K562 (cell line): ENCODE data around the gene PLXNA2. TPM values are rescaled to one million over a fixed set of nuclear protein-coding genes. Genes with fewer than 3 reads are reported as not detected.

Experiments used
- ATAC-seq: fragments of 200-7000 bp; cut with Tn5 transposase; 3 replicates; pipeline ENCODE4 v1.9.1; 2020; ENCODE audit warnings: moderate library complexity
- BruUV-seq: library from RNA; stranded (reverse); fragments of 400-500 nt; replicated peaks from 2 replicates; lab custom pipeline; 2021; lab: Mats Ljungman, UMichigan
- CTCF ChIA-PET: fragments of 300-600 bp; formaldehyde crosslinking; extraction: SDS; loops from one replicate; lab custom pipeline; 2021; ENCODE audit warnings: low intra/inter-chr PET ratio; lab: Yijun Ruan, JAX
- POLR2A ChIA-PET: fragments of 300-600, 350-650 bp; sonication (Branson Sonifier 250); formaldehyde crosslinking; extraction: SDS; loops from one replicate; lab custom pipeline; 2021; ENCODE audit warnings: antibody characterized with exemption, inconsistent platforms; lab: Yijun Ruan, JAX
- DNase-seq, 4 experiments: peaks; one replicate each; pipeline versions ENCODE4 v3.0.0 to v3.0.0-alpha.2; 2011 to 2018; ENCODE audit warnings: low spot score in 3 of 4, mixed read lengths in 3 of 4; ENCODE audit errors: extremely low read depth in 1 of 4
- FAIRE-seq: peaks from 2 replicates; lab custom pipeline; 2011; peaks lifted over from hg19 to GRCh38; lab: Jason Lieb, UNC
- H2AFZ ChIP-seq: 2 replicates; pipeline ENCODE4 v1.6.0; 2011; ENCODE audit warnings: low read depth, low read length, control low read depth, inconsistent platforms
- H3K27ac ChIP-seq: fragments of 200-600 bp; 3 replicates; pipeline ENCODE4 v1.8.0; 2011; ENCODE audit warnings: low read depth, mild to moderate bottlenecking, control low read depth, inconsistent platforms, low read length, moderate library complexity, mixed read lengths; ENCODE audit errors: extremely low read depth
- H3K27me3 ChIP-seq, 2 experiments: fragments of 300-600 bp in 1 of 2; 2 replicates in 1 of 2; 3 replicates in 1 of 2; pipeline versions ENCODE4 v1.6.0 to v1.8.0; 2011; ENCODE audit warnings: inconsistent platforms in 2 of 2, low read length in 2 of 2, mild to moderate bottlenecking in 1 of 2, mixed read lengths in 1 of 2, moderate library complexity in 1 of 2; ENCODE audit not compliant: control insufficient read depth in 2 of 2, insufficient read depth in 2 of 2
- H3K36me3 ChIP-seq: fragments of 300-600 bp; 3 replicates; pipeline ENCODE4 v1.8.0; 2011; ENCODE audit warnings: mild to moderate bottlenecking, low read length, inconsistent platforms; ENCODE audit not compliant: control insufficient read depth, insufficient read depth
- H3K4me1 ChIP-seq, 2 experiments: fragments of 200-600 bp in 1 of 2; replicated peaks in 1 of 2; 2 replicates in 1 of 2; 3 replicates in 1 of 2; pipeline versions ENCODE4 v1.5.1 to v1.8.0; 2011; ENCODE audit warnings: inconsistent platforms in 2 of 2, low read length in 2 of 2, mild to moderate bottlenecking in 1 of 2, mixed read lengths in 1 of 2, moderate library complexity in 1 of 2; ENCODE audit not compliant: control insufficient read depth in 2 of 2, insufficient read depth in 2 of 2
- H3K4me2 ChIP-seq: 2 replicates; pipeline ENCODE4 v1.6.1; 2011; ENCODE audit warnings: low read length, control low read depth, inconsistent platforms, mixed read lengths; ENCODE audit not compliant: insufficient read depth
- H3K4me3 ChIP-seq: fragments of 200-600 bp; sonication (generic), shearing (Covaris generic); 2 replicates; pipeline ENCODE4 v1.5.1; 2016; ENCODE audit warnings: control low read depth, inconsistent platforms
- H3K79me2 ChIP-seq: fragments of 200-600 bp; 3 replicates; pipeline ENCODE4 v1.8.0; 2011; ENCODE audit warnings: low read length, inconsistent platforms; ENCODE audit not compliant: control insufficient read depth, insufficient read depth
- H3K9ac ChIP-seq, 2 experiments: 2 replicates each; pipeline versions ENCODE4 v1.6.0 to v1.6.1; 2011; ENCODE audit warnings: low read depth in 2 of 2, low read length in 2 of 2, control low read depth in 1 of 2, inconsistent platforms in 1 of 2, mild to moderate bottlenecking in 1 of 2, mixed read lengths in 1 of 2; ENCODE audit not compliant: insufficient read depth in 1 of 2
- H3K9me1 ChIP-seq: one replicate; pipeline ENCODE4 v1.6.0; 2011; ENCODE audit warnings: inconsistent platforms, mild to moderate bottlenecking, low read length, moderate library complexity; ENCODE audit not compliant: control insufficient read depth, insufficient read depth
- H3K9me3 ChIP-seq: replicated peaks from 2 replicates; pipeline ENCODE4 v1.5.1; 2011; ENCODE audit warnings: low read depth, low read length, inconsistent platforms; ENCODE audit not compliant: control insufficient read depth, insufficient read depth
- H4K20me1 ChIP-seq: replicated peaks from 2 replicates; pipeline ENCODE4 v1.6.1; 2011; ENCODE audit warnings: low read length, inconsistent platforms, mixed read lengths; ENCODE audit not compliant: control insufficient read depth, insufficient read depth
- CHCHD3 ChIP-seq: fragments of 250-450 bp; sonication (Bioruptor Pico); IDR thresholded peaks from 2 replicates; pipeline ENCODE4 v2.1.2; 2022; ENCODE audit warnings: mild to moderate bottlenecking
- HCFC1 ChIP-seq: IDR thresholded peaks from 2 replicates; pipeline ENCODE4 v1.6.1; 2012; ENCODE audit warnings: low read depth, low read length, improper control_type of control experiment
- NFYB ChIP-seq: IDR thresholded peaks from 2 replicates; pipeline ENCODE4 v1.6.1; 2011; ENCODE audit warnings: mild to moderate bottlenecking, moderate library complexity; ENCODE audit not compliant: insufficient read length; ENCODE audit errors: extremely low read depth
- RAD51 ChIP-seq: fragments of 450-650 bp; IDR thresholded peaks from 2 replicates; pipeline ENCODE4 v1.7.1; 2016; ENCODE audit warnings: low read depth, mild to moderate bottlenecking, borderline replicate concordance
- RBFOX2 ChIP-seq: fragments of 200-400 bp; formaldehyde crosslinking; IDR thresholded peaks from 2 replicates; pipeline ENCODE4 v1.6.1; 2017; ENCODE audit warnings: low read depth, mild to moderate bottlenecking, low read length, moderate library complexity
- TRIM28 ChIP-seq: fragments of 450-650 bp; IDR thresholded peaks from 2 replicates; pipeline ENCODE4 v1.6.1; 2017
- TSC22D4 ChIP-seq: fragments of 450-650 bp; IDR thresholded peaks from 2 replicates; pipeline ENCODE4 v1.6.1; 2016; ENCODE audit warnings: missing genetic modification characterization, missing biosample characterization, control low read depth
- ZFX ChIP-seq: sonication (generic); formaldehyde crosslinking; IDR thresholded peaks from 2 replicates; pipeline ENCODE4 v1.8.0; 2022; ENCODE audit warnings: mild to moderate bottlenecking, missing genetic modification reagents, moderate library complexity
- ZNF561 ChIP-seq: fragments of 450-650 bp; formaldehyde crosslinking; conservative IDR thresholded peaks from 2 replicates; pipeline ENCODE4 v1.4.0; 2020; ENCODE audit warnings: mild to moderate bottlenecking, moderate library complexity
- WGBS: fragments of 100-300 bp; shearing (Covaris generic); methylation state at CpG from one replicate; pipeline ENCODE4 v1.1.6; 2016; ENCODE audit warnings: low coverage, mixed read lengths; ENCODE audit not compliant: insufficient coverage; ENCODE audit errors: missing lambda C conversion rate; 5-methylcytosine and 5-hydroxymethylcytosine counted together
- in situ Hi-C: fragments of 300-500 bp; cut with MboI; formaldehyde crosslinking; loops from 4 replicates; pipeline ENCODE4 v1.15.0; 2018; ENCODE audit warnings: inconsistent platforms, mixed read lengths
- intact Hi-C: fragments of 100-400 bp; cut with micrococcal nuclease; formaldehyde crosslinking; loops from 2 replicates; pipeline ENCODE4 v1.14.2; 2022
- polyA plus RNA-seq, 8 experiments: library from polyadenylated mRNA; depleted of rRNA in 4 of 8; stranded (reverse) in 5 of 8; unstranded in 3 of 8; fragments of >200 nt; fragmentation: Nextera tagmentation in 2 of 8; fragmentation: Illumina TruSeq in 1 of 8; extraction: Ambion mirVana in 2 of 8; extraction: Trizol in 1 of 8; gene quantifications; 2 replicates each; pipeline versions ENCODE4 v1.2.1 to v1.2.3, GENCODE V29; 2011 to 2014; ENCODE audit warnings: inconsistent platforms in 1 of 8, missing spikeins in 1 of 8
- total RNA-seq, 7 experiments: library from RNA; depleted of rRNA in 6 of 7; stranded (reverse); fragments of >200 nt in 6 of 7; fragmentation: Illumina TruSeq in 2 of 7; extraction: Trizol in 2 of 7; gene quantifications; 2 replicates each; pipeline versions ENCODE4 v1.2.1 to v1.2.3, GENCODE V29; 2011 to 2021; ENCODE audit warnings: low replicate concordance in 1 of 7
- TF ChIP-seq, protein P1 (sequence below): sonication (generic); formaldehyde crosslinking; IDR thresholded peaks from 2 replicates; pipeline ENCODE4 v1.8.0; 2022; ENCODE audit warnings: mild to moderate bottlenecking, missing genetic modification reagents
- TF ChIP-seq, protein P2 (sequence below): sonication (generic); formaldehyde crosslinking; IDR thresholded peaks from 2 replicates; pipeline ENCODE4 v1.8.0; 2023; ENCODE audit warnings: mild to moderate bottlenecking, missing genetic modification reagents
- TF ChIP-seq, protein P3 (sequence below): fragments of 250-450 bp; sonication (Bioruptor Pico); IDR thresholded peaks from 2 replicates; pipeline ENCODE4 v1.8.0; 2022; ENCODE audit warnings: inconsistent platforms, mild to moderate bottlenecking, moderate library complexity, borderline replicate concordance

The PLXNA2 gene
- total and polyA plus RNA-seq, 9 of the 15 experiments (the other 6 are each of a cell fraction or from before 2014, with no cell fraction given): 0.01 to 1.3 (median 0.32) TPM

DNA sequence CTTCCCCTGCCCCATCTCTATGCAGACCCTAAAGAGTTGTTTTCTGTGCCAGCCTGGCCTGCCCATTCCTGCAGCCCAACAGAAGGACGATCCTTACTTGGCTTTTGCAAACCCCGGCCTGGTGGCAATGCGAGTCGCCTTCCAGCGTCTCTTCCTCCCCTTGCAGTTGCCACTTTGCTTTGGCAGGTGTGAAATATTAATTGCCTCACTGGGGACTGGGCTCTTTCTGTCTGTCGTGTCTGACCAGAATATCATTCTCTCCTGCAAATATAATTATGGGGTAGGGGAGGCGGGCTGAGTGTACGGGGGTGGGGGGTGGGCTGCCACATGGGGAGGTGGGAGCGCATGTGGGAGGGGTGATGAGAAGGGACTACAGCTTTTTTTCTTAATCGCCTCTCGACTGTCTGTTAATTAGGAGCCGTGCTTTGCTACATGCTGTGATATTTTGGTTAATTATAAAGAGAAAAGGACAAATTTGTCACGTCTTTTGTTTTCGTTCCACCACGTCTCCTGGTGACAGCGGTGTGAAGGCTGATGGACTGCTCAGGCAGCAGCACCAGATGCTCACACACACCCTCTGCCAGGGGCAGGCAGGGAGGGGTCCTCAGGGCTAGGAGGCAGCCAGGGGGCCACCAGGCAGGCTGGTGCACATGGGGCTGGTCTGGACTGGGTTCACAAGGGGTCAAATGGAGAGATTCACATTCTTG lies 253.2 kb downstream of the PLXNA2 start (continued):
- TF ChIP-seq NFYB (no peak), RAD51 (no peak), CHCHD3 (CRISPR knock-in tag) (no peak), ZFX (CRISPR knock-in tag) (no peak)
- TF ChIP-seq, protein P1, sequence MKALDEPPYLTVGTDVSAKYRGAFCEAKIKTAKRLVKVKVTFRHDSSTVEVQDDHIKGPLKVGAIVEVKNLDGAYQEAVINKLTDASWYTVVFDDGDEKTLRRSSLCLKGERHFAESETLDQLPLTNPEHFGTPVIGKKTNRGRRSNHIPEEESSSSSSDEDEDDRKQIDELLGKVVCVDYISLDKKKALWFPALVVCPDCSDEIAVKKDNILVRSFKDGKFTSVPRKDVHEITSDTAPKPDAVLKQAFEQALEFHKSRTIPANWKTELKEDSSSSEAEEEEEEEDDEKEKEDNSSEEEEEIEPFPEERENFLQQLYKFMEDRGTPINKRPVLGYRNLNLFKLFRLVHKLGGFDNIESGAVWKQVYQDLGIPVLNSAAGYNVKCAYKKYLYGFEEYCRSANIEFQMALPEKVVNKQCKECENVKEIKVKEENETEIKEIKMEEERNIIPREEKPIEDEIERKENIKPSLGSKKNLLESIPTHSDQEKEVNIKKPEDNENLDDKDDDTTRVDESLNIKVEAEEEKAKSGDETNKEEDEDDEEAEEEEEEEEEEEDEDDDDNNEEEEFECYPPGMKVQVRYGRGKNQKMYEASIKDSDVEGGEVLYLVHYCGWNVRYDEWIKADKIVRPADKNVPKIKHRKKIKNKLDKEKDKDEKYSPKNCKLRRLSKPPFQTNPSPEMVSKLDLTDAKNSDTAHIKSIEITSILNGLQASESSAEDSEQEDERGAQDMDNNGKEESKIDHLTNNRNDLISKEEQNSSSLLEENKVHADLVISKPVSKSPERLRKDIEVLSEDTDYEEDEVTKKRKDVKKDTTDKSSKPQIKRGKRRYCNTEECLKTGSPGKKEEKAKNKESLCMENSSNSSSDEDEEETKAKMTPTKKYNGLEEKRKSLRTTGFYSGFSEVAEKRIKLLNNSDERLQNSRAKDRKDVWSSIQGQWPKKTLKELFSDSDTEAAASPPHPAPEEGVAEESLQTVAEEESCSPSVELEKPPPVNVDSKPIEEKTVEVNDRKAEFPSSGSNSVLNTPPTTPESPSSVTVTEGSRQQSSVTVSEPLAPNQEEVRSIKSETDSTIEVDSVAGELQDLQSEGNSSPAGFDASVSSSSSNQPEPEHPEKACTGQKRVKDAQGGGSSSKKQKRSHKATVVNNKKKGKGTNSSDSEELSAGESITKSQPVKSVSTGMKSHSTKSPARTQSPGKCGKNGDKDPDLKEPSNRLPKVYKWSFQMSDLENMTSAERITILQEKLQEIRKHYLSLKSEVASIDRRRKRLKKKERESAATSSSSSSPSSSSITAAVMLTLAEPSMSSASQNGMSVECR (CRISPR knock-in tag): no peak

DNA sequence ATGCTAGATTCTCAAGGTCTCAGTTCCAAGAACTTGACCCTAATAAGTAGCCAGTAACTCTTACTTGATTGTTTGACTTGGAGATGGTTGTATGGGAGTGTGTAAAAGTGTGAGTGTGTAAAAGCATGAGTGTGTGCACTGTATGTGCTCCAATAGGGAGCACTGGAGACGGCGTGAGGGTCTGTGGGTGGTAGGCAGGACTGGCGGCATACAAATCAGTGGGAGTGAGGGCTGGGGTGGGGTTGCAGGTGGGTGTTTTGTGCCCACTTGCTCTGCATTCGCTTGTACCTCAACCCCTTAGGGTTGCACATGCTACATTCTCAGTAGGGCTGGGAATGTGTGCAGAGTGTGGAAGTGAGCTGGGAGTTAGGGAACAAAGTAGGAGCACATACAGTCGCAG lies 253.7 kb downstream of the PLXNA2 start:
- WGBS: 0% methylated on average over 5 of the region's 5 CpGs
- CTCF ChIA-PET: interaction anchor here (0.6 kb wide), 1 partner anchor 255 kb away, joined by 3 read pairs; no protein-coding TSS in a partner anchor
- no peaks in the 10 kb centered on the region for H3K9me3 ChIP-seq

More for the DNA sequence above, 253.7 kb downstream of the PLXNA2 start:
- Histone ChIP-seq H3K4me2 (no peak overlapping the region), H4K20me1 (no peaks in the 10 kb centered on the region), H3K9me1 (no peaks in the 10 kb centered on the region), H2AFZ (no peak overlapping the region), H3K36me3 (no peaks in the 10 kb centered on the region), H3K9ac (no peak overlapping the region), H3K27ac (no peak overlapping the region), H3K4me1 (peaks cover 0 to 6% of the 10 kb centered on the region in 2 experiments; a peak in 1 of 5 replicates), H3K4me3 (no peak overlapping the region), H3K79me2 (no peaks in the 10 kb centered on the region), H3K27me3 (peaks cover 42 to 45% of the 10 kb centered on the region in 2 experiments)
- in situ Hi-C loops (no loop called here), intact Hi-C loops (no loop called here)
- no peak for FAIRE-seq
- no TSS peak for BruUV-seq
- no peak for DNase-seq
- TF ChIP-seq RBFOX2 (no peak), HCFC1 (no peak), TSC22D4 (no peak), ZNF561 (CRISPR knock-in tag) (no peak), TRIM28 (no peak)
- TF ChIP-seq, protein P2, sequence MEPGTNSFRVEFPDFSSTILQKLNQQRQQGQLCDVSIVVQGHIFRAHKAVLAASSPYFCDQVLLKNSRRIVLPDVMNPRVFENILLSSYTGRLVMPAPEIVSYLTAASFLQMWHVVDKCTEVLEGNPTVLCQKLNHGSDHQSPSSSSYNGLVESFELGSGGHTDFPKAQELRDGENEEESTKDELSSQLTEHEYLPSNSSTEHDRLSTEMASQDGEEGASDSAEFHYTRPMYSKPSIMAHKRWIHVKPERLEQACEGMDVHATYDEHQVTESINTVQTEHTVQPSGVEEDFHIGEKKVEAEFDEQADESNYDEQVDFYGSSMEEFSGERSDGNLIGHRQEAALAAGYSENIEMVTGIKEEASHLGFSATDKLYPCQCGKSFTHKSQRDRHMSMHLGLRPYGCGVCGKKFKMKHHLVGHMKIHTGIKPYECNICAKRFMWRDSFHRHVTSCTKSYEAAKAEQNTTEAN (CRISPR knock-in tag): no peak
- TF ChIP-seq, protein P3, sequence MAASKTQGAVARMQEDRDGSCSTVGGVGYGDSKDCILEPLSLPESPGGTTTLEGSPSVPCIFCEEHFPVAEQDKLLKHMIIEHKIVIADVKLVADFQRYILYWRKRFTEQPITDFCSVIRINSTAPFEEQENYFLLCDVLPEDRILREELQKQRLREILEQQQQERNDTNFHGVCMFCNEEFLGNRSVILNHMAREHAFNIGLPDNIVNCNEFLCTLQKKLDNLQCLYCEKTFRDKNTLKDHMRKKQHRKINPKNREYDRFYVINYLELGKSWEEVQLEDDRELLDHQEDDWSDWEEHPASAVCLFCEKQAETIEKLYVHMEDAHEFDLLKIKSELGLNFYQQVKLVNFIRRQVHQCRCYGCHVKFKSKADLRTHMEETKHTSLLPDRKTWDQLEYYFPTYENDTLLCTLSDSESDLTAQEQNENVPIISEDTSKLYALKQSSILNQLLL: no peak
- POLR2A ChIA-PET: no interaction called here
- ATAC-seq: no peak
